Measurements from ENCODE around the gene CSNK1E.
A peak's percentile ranks its signal among the peaks of the same experiment; 100 is the strongest.
"Not testable (repeated sequence)": the region's sequence is repeated elsewhere in the genome, so short reads cannot be mapped to it uniquely, and the experiment has no call there.

Gene CSNK1E

GRCh38 chr22:38317122-38317994 lies at the start of gene CSNK1E:
Gene CSNK1E, minus strand, starts transcription at chr22:38317433. Its CDS starts 3,276 bp downstream, at chr22:38314157.
- DNase-seq (ENCODE audit: low read depth): no peak
- peak within 1 kb of the TSS; percentile 63 for H3K4me3 ChIP-seq (ENCODE audit: low read depth, low read length)

- H3K4me3 ChIP-seq (ENCODE audit: low read depth, low read length); DNase-seq (ENCODE audit: low read depth): not testable (repeated sequence)
Measured at GRCh38 chr22:38365829-38366228, 48.6 kb upstream of the CSNK1E start.

GRCh38 chr22:38365174-38365573 lies 47.9 kb upstream of the CSNK1E start:
- DNase-seq (ENCODE audit: low read depth); H3K4me3 ChIP-seq (ENCODE audit: low read depth, low read length): not testable (repeated sequence)

GRCh38 chr22:38360560-38360959 lies 43.3 kb upstream of the CSNK1E start:
- H3K4me3 ChIP-seq (ENCODE audit: low read depth, low read length); DNase-seq (ENCODE audit: low read depth): not testable (repeated sequence)

GRCh38 chr22:38359817-38360216 lies 42.6 kb upstream of the CSNK1E start:
- not testable (repeated sequence) for H3K4me3 ChIP-seq (ENCODE audit: low read depth, low read length)

GRCh38 chr22:38357971-38358370 lies 40.7 kb upstream of the CSNK1E start:
- H3K4me3 ChIP-seq (ENCODE audit: low read depth, low read length); DNase-seq (ENCODE audit: low read depth): not testable (repeated sequence)

More at GRCh38 chr22:38359817-38360216, 42.6 kb upstream of the CSNK1E start:
- not testable (repeated sequence) for DNase-seq (ENCODE audit: low read depth)

- no peak overlapping the region for H3K4me3 ChIP-seq (ENCODE audit: low read depth, low read length)
- no peak for DNase-seq (ENCODE audit: low read depth)
Measured at GRCh38 chr22:38355275-38355674, 38.0 kb upstream of the CSNK1E start.

- no peak for DNase-seq (ENCODE audit: low read depth)
- no peak overlapping the region for H3K4me3 ChIP-seq (ENCODE audit: low read depth, low read length)
Measured at GRCh38 chr22:38353701-38354100, 36.5 kb upstream of the CSNK1E start.

- no peak overlapping the region for H3K4me3 ChIP-seq (ENCODE audit: low read depth, low read length)
- no peak for DNase-seq (ENCODE audit: low read depth)
Measured at GRCh38 chr22:38353142-38353629, 36.0 kb upstream of the CSNK1E start.

GRCh38 chr22:38352436-38352835 lies 35.2 kb upstream of the CSNK1E start:
- H3K4me3 ChIP-seq (ENCODE audit: low read depth, low read length): no peak overlapping the region
- DNase-seq (ENCODE audit: low read depth): no peak

GRCh38 chr22:38350444-38351359 lies 33.5 kb upstream of the CSNK1E start:
- H3K4me3 ChIP-seq (ENCODE audit: low read depth, low read length): no peak overlapping the region
- no peak for DNase-seq (ENCODE audit: low read depth)

- no peak overlapping the region for H3K4me3 ChIP-seq (ENCODE audit: low read depth, low read length)
- no peak for DNase-seq (ENCODE audit: low read depth)
Measured at GRCh38 chr22:38348751-38349496, 31.7 kb upstream of the CSNK1E start.

- no peak overlapping the region for H3K4me3 ChIP-seq (ENCODE audit: low read depth, low read length)
- no peak for DNase-seq (ENCODE audit: low read depth)
Measured at GRCh38 chr22:38347944-38348750, 30.9 kb upstream of the CSNK1E start.

GRCh38 chr22:38347181-38347943 lies 30.1 kb upstream of the CSNK1E start:
- DNase-seq (ENCODE audit: low read depth): no peak
- no peak overlapping the region for H3K4me3 ChIP-seq (ENCODE audit: low read depth, low read length)

GRCh38 chr22:38346506-38346905 lies 29.3 kb upstream of the CSNK1E start:
- H3K4me3 ChIP-seq (ENCODE audit: low read depth, low read length): no peak overlapping the region
- DNase-seq (ENCODE audit: low read depth): no peak

GRCh38 chr22:38345782-38346181 lies 28.5 kb upstream of the CSNK1E start:
- no peak overlapping the region for H3K4me3 ChIP-seq (ENCODE audit: low read depth, low read length)
- DNase-seq (ENCODE audit: low read depth): no peak

GRCh38 chr22:38339893-38340292 lies 22.7 kb upstream of the CSNK1E start:
- H3K4me3 ChIP-seq (ENCODE audit: low read depth, low read length); DNase-seq (ENCODE audit: low read depth): not testable (repeated sequence)

All from skeletal muscle cell (primary cell).